NCI-H2171 treated with DMSO at 0.1 percent for 48 hours (cell line): ENCODE measurements around the gene PLXNA4.
A peak's percentile ranks its signal among the peaks of the same experiment; 100 is the strongest.
"Not testable (repeated sequence)": the region's sequence is repeated elsewhere in the genome, so short reads cannot be mapped to it uniquely, and the experiment has no call there.

Source experiments
- DNase-seq: peaks from one replicate; lab custom pipeline; 2025; lab: John Stamatoyannopoulos, UW

PLXNA4 gene

GRCh38 chr7:132575982-132576720 lies at the start of gene PLXNA4:
Gene PLXNA4, minus strand, starts transcription at chr7:132576470. Its CDS starts 67,777 bp downstream, at chr7:132508693.
- peak; percentile 55 for DNase-seq

- DNase-seq, result no peak
Observed at GRCh38 chr7:132625651-132626050, 49.4 kb upstream of the PLXNA4 start.

GRCh38 chr7:132622081-132622480 lies 45.8 kb upstream of the PLXNA4 start:
- no peak for DNase-seq

GRCh38 chr7:132619967-132620366 lies 43.7 kb upstream of the PLXNA4 start:
- no peak for DNase-seq

- DNase-seq, result no peak
Observed at GRCh38 chr7:132618956-132619305, 42.7 kb upstream of the PLXNA4 start.

GRCh38 chr7:132618271-132618955 lies 42.1 kb upstream of the PLXNA4 start:
- DNase-seq, result no peak

GRCh38 chr7:132614428-132615318 lies 38.4 kb upstream of the PLXNA4 start:
- DNase-seq, result peak; percentile 9

GRCh38 chr7:132613737-132614136 lies 37.5 kb upstream of the PLXNA4 start:
- DNase-seq, result no peak

GRCh38 chr7:132610995-132611394 lies 34.7 kb upstream of the PLXNA4 start:
- DNase-seq, result no peak

GRCh38 chr7:132609906-132610520 lies 33.7 kb upstream of the PLXNA4 start:
- DNase-seq, result peak; percentile 89

- no peak for DNase-seq
Observed at GRCh38 chr7:132609222-132609621, 33.0 kb upstream of the PLXNA4 start.

GRCh38 chr7:132608523-132608922 lies 32.3 kb upstream of the PLXNA4 start:
- no peak for DNase-seq

- DNase-seq, result no peak
Observed at GRCh38 chr7:132607656-132608055, 31.4 kb upstream of the PLXNA4 start.

GRCh38 chr7:132604121-132604520 lies 27.9 kb upstream of the PLXNA4 start:
- no peak for DNase-seq

GRCh38 chr7:132603220-132603833 lies 27.1 kb upstream of the PLXNA4 start:
- no peak for DNase-seq

- DNase-seq, result no peak
Observed at GRCh38 chr7:132601783-132602182, 25.5 kb upstream of the PLXNA4 start.

- no peak for DNase-seq
Observed at GRCh38 chr7:132596588-132596987, 20.3 kb upstream of the PLXNA4 start.

GRCh38 chr7:132594741-132595140 lies 18.5 kb upstream of the PLXNA4 start:
- not testable (repeated sequence) for DNase-seq

- DNase-seq, result no peak
Observed at GRCh38 chr7:132592936-132593335, 16.7 kb upstream of the PLXNA4 start.

GRCh38 chr7:132592231-132592920 lies 16.1 kb upstream of the PLXNA4 start:
- no peak for DNase-seq

GRCh38 chr7:132590162-132590561 lies 13.9 kb upstream of the PLXNA4 start:
- DNase-seq, result no peak
